Peyer's patch (tissue), 4 donors: ENCODE results near the gene EPS8L2. TPM values are rescaled to one million over a fixed set of nuclear protein-coding genes. Genes with fewer than 3 reads are reported as not detected.

Experiments used
- DNase-seq, 3 donors: peaks; one replicate each; pipeline ENCODE4 v3.0.0-alpha.2; 2017 to 2019
- H3K27ac ChIP-seq, 4 donors: fragments of 200-600 bp; sonication (generic); one replicate each; pipeline ENCODE4 v1.5.1; 2016 to 2019
- H3K27me3 ChIP-seq, 2 donors: fragments of 200-600 bp; sonication (generic); one replicate each; pipeline ENCODE4 v1.5.1; 2019
- H3K36me3 ChIP-seq, 3 donors: fragments of 200-600 bp; sonication (generic); one replicate each; pipeline ENCODE4 v1.5.1; 2016 to 2019
- H3K4me1 ChIP-seq, 4 donors: fragments of 200-600 bp; sonication (generic); one replicate each; pipeline ENCODE4 v1.5.1; 2016 to 2019
- H3K4me3 ChIP-seq, 4 donors: fragments of 200-600 bp; sonication (generic); 1 replicate in 3 of 4; 2 replicates in 1 of 4; pipeline ENCODE4 v1.5.1; 2016 to 2019; ENCODE audit warnings: mild to moderate bottlenecking in 1 of 4
- H3K9me3 ChIP-seq, 4 donors: fragments of 200-600 bp; sonication (generic); one replicate each; pipeline ENCODE4 v1.5.1; 2016 to 2019; ENCODE audit warnings: mild to moderate bottlenecking in 1 of 4
- POLR2A ChIP-seq, 2 donors: fragments of 450-650 bp; IDR thresholded peaks; one replicate each; pipeline ENCODE4 v1.5.1; 2017; ENCODE audit warnings: antibody characterized with exemption in 2 of 2, mild to moderate bottlenecking in 2 of 2, moderate library complexity in 2 of 2
- total RNA-seq, 4 donors: library from RNA; depleted of rRNA; stranded (reverse); fragments of >200 nt; gene quantifications; one replicate each; pipeline ENCODE4 v1.1.0, GENCODE V29; 2016
- TF ChIP-seq, protein P1 (sequence below), 6 experiments: fragments of 450-650 bp in 4 of 6; fragments of 200-600 bp in 2 of 6; sonication (generic) in 1 of 6; IDR thresholded peaks; one replicate each; pipeline ENCODE4 v1.5.1; 2017 to 2019; ENCODE audit warnings: antibody characterized with exemption in 6 of 6, mild to moderate bottlenecking in 3 of 6, moderate library complexity in 1 of 6

EPS8L2 gene
- total RNA-seq = 100 to 1,000 TPM; 258 to 710 (median 672) TPM

DNA sequence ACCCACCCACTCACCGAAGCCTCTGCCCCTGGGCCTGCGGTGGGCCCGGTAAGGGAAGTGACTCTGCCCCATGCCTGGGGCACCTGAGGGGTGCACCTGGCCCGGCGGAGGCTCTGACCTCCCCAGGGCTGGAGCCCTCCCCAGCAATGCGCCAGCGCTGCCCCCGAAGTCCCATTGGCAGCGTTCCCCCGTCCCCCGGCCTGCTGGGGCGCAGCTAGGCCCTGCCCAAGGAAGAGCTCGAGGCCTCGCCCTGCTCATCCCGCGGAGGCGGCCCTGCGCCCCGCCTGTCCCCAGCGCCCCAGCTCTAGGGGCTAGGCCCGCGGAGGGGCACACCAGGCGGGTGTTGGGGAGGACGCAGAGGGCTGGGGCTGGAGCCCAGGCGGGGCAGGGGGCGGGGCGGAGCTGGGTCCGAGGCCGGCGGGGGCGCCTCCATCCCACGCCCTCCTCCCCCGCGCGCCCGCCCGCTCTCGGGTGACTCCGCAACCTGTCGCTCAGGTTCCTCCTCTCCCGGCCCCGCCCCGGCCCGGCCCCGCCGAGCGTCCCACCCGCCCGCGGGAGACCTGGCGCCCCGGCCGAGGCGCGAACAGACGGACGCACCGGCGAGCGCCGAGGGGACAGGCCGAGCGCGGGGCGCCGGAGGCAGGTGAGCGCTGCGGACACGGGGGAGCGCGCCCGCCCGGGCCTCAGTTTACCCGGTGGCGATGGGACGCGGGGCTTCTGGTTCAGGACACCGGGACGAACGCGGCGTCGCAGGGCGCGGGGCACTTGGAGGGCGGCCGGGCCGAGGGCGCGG lies at the start of gene EPS8L2:
Gene EPS8L2, plus strand, starts transcription at position 586 of the 793 bp plus-strand sequence. CDS start 3,177 bp downstream, outside the sequence.
- Histone ChIP-seq H3K9me3 (no peaks in the 10 kb centered on the region), H3K36me3 (peaks cover 0 to 19% (median 0%) of the 10 kb centered on the region in 3 donors), H3K27me3 (no peaks in the 10 kb centered on the region), H3K4me3 (peak within 1 kb of the TSS; percentile 44 to 81 (median 63)), H3K4me1 (peaks cover 0 to 83% (median 21%) of the 10 kb centered on the region in 4 donors), H3K27ac (peak within 1 kb of the TSS; percentile 55 to 98 (median 94))
- TF ChIP-seq, protein P1, sequence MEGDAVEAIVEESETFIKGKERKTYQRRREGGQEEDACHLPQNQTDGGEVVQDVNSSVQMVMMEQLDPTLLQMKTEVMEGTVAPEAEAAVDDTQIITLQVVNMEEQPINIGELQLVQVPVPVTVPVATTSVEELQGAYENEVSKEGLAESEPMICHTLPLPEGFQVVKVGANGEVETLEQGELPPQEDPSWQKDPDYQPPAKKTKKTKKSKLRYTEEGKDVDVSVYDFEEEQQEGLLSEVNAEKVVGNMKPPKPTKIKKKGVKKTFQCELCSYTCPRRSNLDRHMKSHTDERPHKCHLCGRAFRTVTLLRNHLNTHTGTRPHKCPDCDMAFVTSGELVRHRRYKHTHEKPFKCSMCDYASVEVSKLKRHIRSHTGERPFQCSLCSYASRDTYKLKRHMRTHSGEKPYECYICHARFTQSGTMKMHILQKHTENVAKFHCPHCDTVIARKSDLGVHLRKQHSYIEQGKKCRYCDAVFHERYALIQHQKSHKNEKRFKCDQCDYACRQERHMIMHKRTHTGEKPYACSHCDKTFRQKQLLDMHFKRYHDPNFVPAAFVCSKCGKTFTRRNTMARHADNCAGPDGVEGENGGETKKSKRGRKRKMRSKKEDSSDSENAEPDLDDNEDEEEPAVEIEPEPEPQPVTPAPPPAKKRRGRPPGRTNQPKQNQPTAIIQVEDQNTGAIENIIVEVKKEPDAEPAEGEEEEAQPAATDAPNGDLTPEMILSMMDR (IDR thresholded peaks at IDR 0.05) = no peak
- TF ChIP-seq POLR2A (IDR thresholded peaks at IDR 0.05) = peak; percentile 45 to 66
- peak in 2 of 3 donors; percentile 89 to 94 for DNase-seq

DNA sequence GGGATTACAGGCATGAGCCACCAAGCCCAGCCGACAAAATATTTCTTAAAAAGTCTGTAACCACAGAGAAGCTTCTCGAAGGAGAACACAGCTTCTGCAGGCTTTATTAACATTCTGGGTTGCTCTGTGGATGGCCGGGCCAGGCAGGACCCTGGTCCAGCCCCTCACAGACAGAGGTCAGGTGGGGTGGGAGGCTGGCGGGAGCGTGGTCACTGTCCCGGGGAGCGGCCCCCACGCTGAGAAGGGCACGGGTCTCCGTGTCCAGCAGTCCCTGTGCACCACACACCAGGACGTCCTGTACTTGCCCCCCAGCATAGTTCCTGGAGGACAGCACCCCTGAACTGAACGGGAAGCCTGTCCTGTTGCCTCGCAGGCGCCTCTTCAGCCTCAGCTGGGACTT lies 49.6 kb upstream of the EPS8L2 start:
- H3K27me3 ChIP-seq = no peaks in the 10 kb centered on the region
- TF ChIP-seq POLR2A (IDR thresholded peaks at IDR 0.05) = no peak
- TF ChIP-seq, protein P1 (IDR thresholded peaks at IDR 0.05) = no peak
- H3K27ac ChIP-seq = peak overlapping the region in 3 of 4 donors; percentile 47 to 84 (median 59)
- DNase-seq = no peak
- peaks cover 0 to 53% (median 7%) of the 10 kb centered on the region in 4 donors for H3K4me1 ChIP-seq
- H3K4me3 ChIP-seq = no peak overlapping the region
- H3K9me3 ChIP-seq = no peaks in the 10 kb centered on the region
- peaks cover 0 to 24% (median 0%) of the 10 kb centered on the region in 3 donors for H3K36me3 ChIP-seq

DNA sequence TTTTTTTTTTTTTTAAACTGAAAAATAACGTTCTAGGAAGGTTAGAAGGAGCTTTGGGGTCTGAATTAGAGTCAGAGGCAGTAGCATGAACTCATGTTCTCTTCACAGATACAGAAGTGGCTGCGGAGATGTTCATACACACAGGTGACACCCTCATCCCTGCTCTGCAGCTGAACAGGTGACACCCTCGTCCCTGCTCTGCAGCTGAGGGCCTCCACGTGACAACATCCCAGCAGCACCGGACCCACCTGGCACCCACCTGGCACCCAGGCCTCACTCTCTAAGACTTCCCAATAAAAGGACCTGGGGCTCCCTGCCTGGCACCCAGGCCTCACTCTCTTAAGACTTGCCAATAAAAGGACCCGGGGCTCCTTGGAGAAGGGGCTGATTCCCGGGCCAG lies 49.2 kb upstream of the EPS8L2 start:
- peaks cover 0 to 53% (median 7%) of the 10 kb centered on the region in 4 donors for H3K4me1 ChIP-seq
- H3K36me3 ChIP-seq = peaks cover 0 to 21% (median 0%) of the 10 kb centered on the region in 3 donors
- no peaks in the 10 kb centered on the region for H3K9me3 ChIP-seq
- TF ChIP-seq, protein P1 (IDR thresholded peaks at IDR 0.05) = no peak
- TF ChIP-seq POLR2A (IDR thresholded peaks at IDR 0.05) = no peak
- H3K4me3 ChIP-seq = no peak overlapping the region
- no peaks in the 10 kb centered on the region for H3K27me3 ChIP-seq
- peak overlapping the region in 3 of 4 donors; percentile 47 to 89 (median 84) for H3K27ac ChIP-seq
- peak in 1 of 3 donors; percentile 52 for DNase-seq

DNA sequence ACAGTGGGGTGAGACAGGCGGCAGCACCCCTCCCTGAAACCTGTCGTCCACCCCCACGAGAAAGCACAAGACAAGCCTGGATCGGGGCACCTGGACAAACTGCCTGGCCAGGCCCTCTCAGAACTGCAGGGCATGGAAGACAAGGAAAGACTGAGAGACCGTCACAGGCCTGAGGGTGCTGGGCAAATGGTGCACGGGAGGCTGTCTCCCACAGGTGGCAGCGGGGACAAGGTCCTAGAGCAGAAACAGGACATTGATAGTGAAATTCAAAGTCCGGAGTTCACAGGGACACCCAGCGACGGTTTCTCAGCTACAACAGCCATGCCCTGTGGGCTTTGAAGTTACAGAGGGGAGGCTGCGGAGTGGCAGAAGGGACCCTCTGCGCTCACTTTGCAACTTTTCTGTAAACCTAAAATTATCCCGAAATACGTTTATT lies 48.3 kb upstream of the EPS8L2 start:
- H3K4me1 ChIP-seq = peaks cover 0 to 53% (median 7%) of the 10 kb centered on the region in 4 donors
- H3K27ac ChIP-seq = peak overlapping the region in 3 of 4 donors; percentile 47 to 89 (median 84)
- DNase-seq = peak in 2 of 3 donors; percentile 81 to 83
- TF ChIP-seq, protein P1 (IDR thresholded peaks at IDR 0.05) = peak in 3 of 6 experiments; percentile 20 to 37 (median 26)
- TF ChIP-seq POLR2A (IDR thresholded peaks at IDR 0.05) = peak; percentile 37 to 46
- peaks cover 0 to 15% (median 0%) of the 10 kb centered on the region in 3 donors for H3K36me3 ChIP-seq
- H3K4me3 ChIP-seq = peak overlapping the region in 1 of 4 donors; percentile 3
- H3K27me3 ChIP-seq = no peaks in the 10 kb centered on the region
- H3K9me3 ChIP-seq = no peaks in the 10 kb centered on the region

DNA sequence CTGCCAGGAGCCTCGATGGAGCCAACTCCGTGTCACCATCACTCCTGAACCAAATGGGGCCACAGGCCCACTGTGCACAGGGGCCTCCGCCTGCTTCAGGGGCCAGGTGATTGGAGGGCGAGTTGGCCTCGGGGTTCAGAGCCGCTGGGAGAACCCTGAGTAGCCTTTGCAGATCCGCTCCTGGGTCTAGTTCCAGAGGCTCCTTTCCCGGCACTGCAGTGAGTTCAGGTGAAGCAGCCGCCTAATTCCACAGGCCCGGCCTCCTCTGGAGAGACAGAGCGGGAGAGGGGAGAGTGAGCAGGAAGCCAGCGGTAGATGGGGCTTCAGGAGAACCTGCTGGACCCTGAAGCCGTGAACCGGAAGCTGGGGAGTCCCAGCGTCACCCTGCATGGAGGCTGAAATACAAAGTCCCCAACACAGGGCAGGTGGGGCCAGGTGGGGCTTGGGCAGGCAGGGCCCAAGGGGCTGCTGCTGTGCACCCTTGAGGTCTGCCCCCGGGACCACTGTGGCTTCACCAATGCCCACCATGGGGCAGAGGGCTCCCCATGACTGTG lies 46.4 kb upstream of the EPS8L2 start:
- Histone ChIP-seq H3K4me1 (peaks cover 0 to 45% (median 7%) of the 10 kb centered on the region in 4 donors), H3K9me3 (no peaks in the 10 kb centered on the region), H3K4me3 (no peak overlapping the region), H3K27ac (peak overlapping the region in 2 of 4 donors; percentile 15 to 84), H3K27me3 (no peaks in the 10 kb centered on the region), H3K36me3 (peaks cover 0 to 11% (median 0%) of the 10 kb centered on the region in 3 donors)
- TF ChIP-seq POLR2A (IDR thresholded peaks at IDR 0.05) = no peak
- TF ChIP-seq, protein P1 (IDR thresholded peaks at IDR 0.05) = no peak
- peak in 1 of 3 donors; percentile 48 for DNase-seq
